Activated B cell treated with CpG ODN at 0.5 μM for 24 hours (primary cell): ENCODE measurements around the gene GAL3ST1. TPM values are rescaled to one million over a fixed set of nuclear protein-coding genes. Genes with fewer than 3 reads are reported as not detected.

ENCODE experiments used
- ATAC-seq: fragments of 200-7000 bp; cut with Tn5 transposase; one replicate; pipeline ENCODE4 v1.10.0; 2021; ENCODE audit warnings: low read depth, mild to moderate bottlenecking, moderate library complexity
- CTCF ChIA-PET: fragments of 350-600 bp; sonication (Branson Sonifier 250); formaldehyde crosslinking; loops from one replicate; lab custom pipeline; 2021; ENCODE audit warnings: antibody characterized with exemption; lab: Charles Lee
- POLR2A ChIA-PET: fragments of 350-600 bp; sonication (Branson Sonifier 250); formaldehyde crosslinking; loops from one replicate; lab custom pipeline; 2021; ENCODE audit warnings: antibody characterized with exemption; lab: Charles Lee
- DNase-seq: peaks from one replicate; pipeline ENCODE4 v3.0.0; 2022
- H3K27ac Mint-ChIP-seq: one replicate; pipeline ENCODE4 v1.8.0; 2020; ENCODE audit warnings: mixed read lengths
- H3K27me3 Mint-ChIP-seq: one replicate; pipeline ENCODE4 v1.8.0; 2021; ENCODE audit warnings: mixed read lengths
- H3K36me3 Mint-ChIP-seq: one replicate; pipeline ENCODE4 v1.8.0; 2021; ENCODE audit warnings: low read depth, mixed read lengths
- H3K4me1 Mint-ChIP-seq: one replicate; pipeline ENCODE4 v1.8.0; 2021; ENCODE audit warnings: mixed read lengths
- H3K4me3 Mint-ChIP-seq: one replicate; pipeline ENCODE4 v1.8.0; 2020; ENCODE audit warnings: mild to moderate bottlenecking, mixed read lengths
- H3K9me3 Mint-ChIP-seq: one replicate; pipeline ENCODE4 v1.8.0; 2020; ENCODE audit warnings: mixed read lengths
- intact Hi-C: fragments of 100-400 bp; cut with micrococcal nuclease; formaldehyde crosslinking; loops from one replicate; pipeline ENCODE4 v1.15.1; 2024
- total RNA-seq: library from RNA; stranded (reverse); gene quantifications from 2 replicates; pipeline ENCODE4 v1.2.3, GENCODE V29; 2022
- TF ChIP-seq, protein P1 (sequence below): fragments of 200-600 bp; IDR thresholded peaks from one replicate; pipeline ENCODE4 v1.8.0; 2022; ENCODE audit warnings: antibody characterized with exemption, mild to moderate bottlenecking

Gene GAL3ST1
- total RNA-seq, 1 donor from 2014 or later = not detected

DNA sequence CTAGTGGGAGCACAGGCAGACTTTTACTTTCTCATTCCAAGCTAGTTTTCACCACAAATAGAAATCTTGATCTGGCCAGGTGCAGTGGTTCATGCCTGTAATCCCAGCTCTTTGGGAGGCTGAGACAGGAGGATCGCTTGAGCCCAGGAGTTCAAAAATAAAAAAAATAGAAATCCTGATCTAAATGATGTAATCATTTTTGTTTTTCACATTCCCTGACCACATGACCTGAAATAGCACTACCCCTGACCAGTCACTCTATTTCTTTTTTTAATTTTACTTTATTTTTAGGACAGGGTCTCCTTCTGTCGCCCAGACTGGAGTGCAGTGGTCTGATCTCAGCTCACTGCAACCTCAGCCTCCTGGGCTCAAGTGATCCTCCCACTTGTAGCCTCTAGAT, 30.3 kb upstream of the GAL3ST1 start:
- ATAC-seq (no peak), DNase-seq (no peak)
- Mint-ChIP-seq H3K27ac (no peak overlapping the region), H3K4me1 (peaks cover 35% of the 10 kb centered on the region), H3K9me3 (no peaks in the 10 kb centered on the region), H3K27me3 (peaks cover 3% of the 10 kb centered on the region), H3K36me3 (no peaks in the 10 kb centered on the region), H3K4me3 (no peak overlapping the region)
- TF ChIP-seq, protein P1, sequence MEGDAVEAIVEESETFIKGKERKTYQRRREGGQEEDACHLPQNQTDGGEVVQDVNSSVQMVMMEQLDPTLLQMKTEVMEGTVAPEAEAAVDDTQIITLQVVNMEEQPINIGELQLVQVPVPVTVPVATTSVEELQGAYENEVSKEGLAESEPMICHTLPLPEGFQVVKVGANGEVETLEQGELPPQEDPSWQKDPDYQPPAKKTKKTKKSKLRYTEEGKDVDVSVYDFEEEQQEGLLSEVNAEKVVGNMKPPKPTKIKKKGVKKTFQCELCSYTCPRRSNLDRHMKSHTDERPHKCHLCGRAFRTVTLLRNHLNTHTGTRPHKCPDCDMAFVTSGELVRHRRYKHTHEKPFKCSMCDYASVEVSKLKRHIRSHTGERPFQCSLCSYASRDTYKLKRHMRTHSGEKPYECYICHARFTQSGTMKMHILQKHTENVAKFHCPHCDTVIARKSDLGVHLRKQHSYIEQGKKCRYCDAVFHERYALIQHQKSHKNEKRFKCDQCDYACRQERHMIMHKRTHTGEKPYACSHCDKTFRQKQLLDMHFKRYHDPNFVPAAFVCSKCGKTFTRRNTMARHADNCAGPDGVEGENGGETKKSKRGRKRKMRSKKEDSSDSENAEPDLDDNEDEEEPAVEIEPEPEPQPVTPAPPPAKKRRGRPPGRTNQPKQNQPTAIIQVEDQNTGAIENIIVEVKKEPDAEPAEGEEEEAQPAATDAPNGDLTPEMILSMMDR = no peak
- intact Hi-C loops = no loop called here
- POLR2A ChIA-PET = no interaction called here
- CTCF ChIA-PET = no interaction called here

DNA sequence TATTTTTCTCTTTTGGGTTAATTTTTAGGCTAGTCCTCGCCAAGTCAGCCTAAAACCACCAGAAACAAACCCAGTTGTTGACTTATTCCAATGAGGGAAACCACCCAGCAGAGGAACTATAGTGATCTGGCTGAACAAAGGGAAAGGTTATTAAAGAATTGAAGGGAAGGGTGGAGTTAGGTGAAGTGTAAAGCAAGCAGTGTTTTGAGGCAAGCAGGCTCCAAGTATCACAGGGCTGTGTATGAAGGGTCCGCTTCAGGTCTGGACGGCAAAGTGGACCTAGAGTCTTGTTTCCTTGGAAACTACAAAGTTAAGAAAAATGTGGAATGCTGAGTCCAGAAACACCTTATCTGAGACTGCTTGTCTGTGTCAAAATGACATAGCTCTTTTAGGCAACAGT, 29.3 kb upstream of the GAL3ST1 start:
- Mint-ChIP-seq H3K36me3 (no peaks in the 10 kb centered on the region), H3K9me3 (no peaks in the 10 kb centered on the region), H3K27me3 (peaks cover 3% of the 10 kb centered on the region), H3K27ac (no peak overlapping the region), H3K4me3 (no peak overlapping the region), H3K4me1 (peaks cover 27% of the 10 kb centered on the region)
- ATAC-seq (no peak), DNase-seq (no peak)
- intact Hi-C loops = loop anchor here (2.0 kb wide), 1 partner anchor 159 kb away; no protein-coding TSS in a partner anchor
- ChIA-PET POLR2A (no interaction called here), CTCF (no interaction called here)
- TF ChIP-seq, protein P1 = no peak

- ChIA-PET CTCF (interaction anchor here (0.6 kb wide), 1 partner anchor 18 kb away, joined by 3 read pairs; no protein-coding TSS in a partner anchor), POLR2A (no interaction called here)
- no peak overlapping the region for H3K4me3 Mint-ChIP-seq
- no peaks in the 10 kb centered on the region for H3K36me3 Mint-ChIP-seq
- intact Hi-C loops = loop anchor here (1.0 to 2.0 kb wide), 3 partner anchors 10 to 211 kb away; no protein-coding TSS in a partner anchor
- no peak overlapping the region for H3K27ac Mint-ChIP-seq
- no peaks in the 10 kb centered on the region for H3K27me3 Mint-ChIP-seq
- peaks cover 15% of the 10 kb centered on the region for H3K4me1 Mint-ChIP-seq
- TF ChIP-seq, protein P1 = no peak
- ATAC-seq (no peak), DNase-seq (no peak)
- H3K9me3 Mint-ChIP-seq = no peaks in the 10 kb centered on the region
These were observed 27.6 kb upstream of the GAL3ST1 start for GRCh38 chr22:30602049-30602448.

GRCh38 chr22:30601464-30601863, 27.0 kb upstream of the GAL3ST1 start:
- Mint-ChIP-seq H3K4me1 (peaks cover 10% of the 10 kb centered on the region), H3K27ac (no peak overlapping the region), H3K36me3 (no peaks in the 10 kb centered on the region), H3K9me3 (no peaks in the 10 kb centered on the region), H3K27me3 (no peaks in the 10 kb centered on the region), H3K4me3 (no peak overlapping the region)
- POLR2A ChIA-PET = interaction anchor here (1.4 kb wide), 1 partner anchor 10 kb away, joined by 6 read pairs; the partner anchor contains the start of gene PES1
- CTCF ChIA-PET = no interaction called here
- TF ChIP-seq, protein P1 = no peak
- intact Hi-C loops = no loop called here
- no peak for DNase-seq
- no peak for ATAC-seq

- intact Hi-C loops = no loop called here
- Mint-ChIP-seq H3K4me3 (no peak overlapping the region), H3K27me3 (no peaks in the 10 kb centered on the region), H3K36me3 (no peaks in the 10 kb centered on the region), H3K4me1 (peaks cover 5% of the 10 kb centered on the region), H3K9me3 (no peaks in the 10 kb centered on the region), H3K27ac (no peak overlapping the region)
- DNase-seq (no peak), ATAC-seq (no peak)
- TF ChIP-seq, protein P1 = no peak
- CTCF ChIA-PET = no interaction called here
- POLR2A ChIA-PET = interaction anchor here (0.6 to 1.4 kb wide), 2 partner anchors 9 to 85 kb away, joined by 5 to 6 read pairs; partner anchors contain the start of gene PES1
These were observed 26.5 kb upstream of the GAL3ST1 start for GRCh38 chr22:30600921-30601320.
